Lower lobe of right lung (tissue), 2 donors: ENCODE results near the gene BIN1. TPM values are rescaled to one million over a fixed set of nuclear protein-coding genes. Genes with fewer than 3 reads are reported as not detected.

ENCODE experiments used
- ATAC-seq, 2 donors: fragments of 200-7000 bp; cut with Tn5 transposase; one replicate each; pipeline ENCODE4 v1.9.1; 2020 to 2022; ENCODE audit warnings: mild to moderate bottlenecking in 2 of 2, moderate library complexity in 2 of 2
- DNase-seq: peaks from one replicate; pipeline ENCODE4 v3.0.0-alpha.2; 2020
- H3K27ac ChIP-seq: fragments of 200-600 bp; one replicate; pipeline ENCODE4 v1.8.0; 2022
- H3K27me3 ChIP-seq: fragments of 200-600 bp; one replicate; pipeline ENCODE4 v1.8.0; 2022; ENCODE audit warnings: low read depth
- H3K36me3 ChIP-seq: fragments of 200-600 bp; one replicate; pipeline ENCODE4 v1.8.0; 2022; ENCODE audit warnings: mild to moderate bottlenecking
- H3K4me1 ChIP-seq: fragments of 200-600 bp; one replicate; pipeline ENCODE4 v1.8.0; 2022
- H3K4me3 ChIP-seq: fragments of 200-600 bp; one replicate; pipeline ENCODE4 v1.8.0; 2022; ENCODE audit warnings: mild to moderate bottlenecking
- H3K9me3 ChIP-seq: fragments of 200-600 bp; one replicate; pipeline ENCODE4 v1.8.0; 2022
- CTCF ChIP-seq: fragments of 200-600 bp; IDR thresholded peaks from one replicate; pipeline ENCODE4 v1.8.0; 2022; ENCODE audit warnings: antibody characterized with exemption, mild to moderate bottlenecking
- intact Hi-C: fragments of 100-400 bp; cut with DNase I; formaldehyde crosslinking; loops from one replicate; pipeline ENCODE4 v1.11.0; 2022
- total RNA-seq: library from RNA; stranded (reverse); fragmentation: NEBNext Ultra II Directional; extraction: Animal tissue kit (Norgen Biotek cat#: 25700); gene quantifications from one replicate; pipeline ENCODE4 v1.2.1, GENCODE V29; 2021
- donor health status: DM: no; HTN: yes; CAD: no; lungs with severe emphysema.

BIN1 gene
- total RNA-seq, 1 donor from 2014 or later: 33.9 TPM

- Histone ChIP-seq H3K4me1 (peaks cover 7% of the 10 kb centered on the region), H3K27me3 (no peaks in the 10 kb centered on the region), H3K4me3 (no peak overlapping the region), H3K9me3 (no peaks in the 10 kb centered on the region), H3K27ac (no peak overlapping the region), H3K36me3 (peaks cover 10% of the 10 kb centered on the region)
- TF ChIP-seq CTCF: no peak
- DNase-seq: peak; percentile 43
- no peak for ATAC-seq
- intact Hi-C loops: no loop called here
These were observed 53.0 kb downstream of the BIN1 start for GRCh38 chr2:127053731-127054603.

GRCh38 chr2:127052771-127053691 lies 53.9 kb downstream of the BIN1 start:
- Histone ChIP-seq H3K27me3 (no peaks in the 10 kb centered on the region), H3K4me1 (peaks cover 7% of the 10 kb centered on the region), H3K9me3 (no peaks in the 10 kb centered on the region), H3K4me3 (no peak overlapping the region), H3K27ac (no peak overlapping the region), H3K36me3 (peaks cover 14% of the 10 kb centered on the region)
- DNase-seq: peak; percentile 41
- no peak for ATAC-seq
- TF ChIP-seq CTCF: no peak
- intact Hi-C loops: no loop called here

- intact Hi-C loops: no loop called here
- H3K9me3 ChIP-seq: no peaks in the 10 kb centered on the region
- peaks cover 20% of the 10 kb centered on the region for H3K36me3 ChIP-seq
- H3K27me3 ChIP-seq: no peaks in the 10 kb centered on the region
- no peak overlapping the region for H3K4me3 ChIP-seq
- no peak overlapping the region for H3K27ac ChIP-seq
- no peak for TF ChIP-seq CTCF
- DNase-seq (peak; percentile 44), ATAC-seq (no peak)
- peaks cover 7% of the 10 kb centered on the region for H3K4me1 ChIP-seq
These were observed 54.7 kb downstream of the BIN1 start for GRCh38 chr2:127052057-127052770.

GRCh38 chr2:127051116-127052056 lies 55.6 kb downstream of the BIN1 start:
- Histone ChIP-seq H3K4me1 (peaks cover 7% of the 10 kb centered on the region), H3K4me3 (no peak overlapping the region), H3K27me3 (no peaks in the 10 kb centered on the region), H3K36me3 (peaks cover 17% of the 10 kb centered on the region), H3K9me3 (no peaks in the 10 kb centered on the region), H3K27ac (no peak overlapping the region)
- DNase-seq (peak; percentile 43), ATAC-seq (no peak)
- intact Hi-C loops: no loop called here
- TF ChIP-seq CTCF: no peak
